ENCODE results near the gene NAPB. TPM values are rescaled to one million over a fixed set of nuclear protein-coding genes. Genes with fewer than 3 reads are reported as not detected.
"Not testable (repeated sequence)": the region's sequence is repeated elsewhere in the genome, so short reads cannot be mapped to it uniquely, and the experiment has no call there.

The NAPB gene
- 4.7 and 5.8 TPM in 2 replicates for total RNA-seq

- DNase-seq (ENCODE audit: low read depth in 2 of 2) = peak; percentile 82 to 94
Measured at GRCh38 chr20:23420943-23421931, at the start of gene NAPB. NAPB (minus strand) TSS chr20:23421488; CDS start chr20:23421402, 86 bp downstream.

- not testable (repeated sequence) for DNase-seq (ENCODE audit: low read depth in 2 of 2)
Measured at GRCh38 chr20:23466961-23467360, 45.7 kb upstream of the NAPB start.

DNA sequence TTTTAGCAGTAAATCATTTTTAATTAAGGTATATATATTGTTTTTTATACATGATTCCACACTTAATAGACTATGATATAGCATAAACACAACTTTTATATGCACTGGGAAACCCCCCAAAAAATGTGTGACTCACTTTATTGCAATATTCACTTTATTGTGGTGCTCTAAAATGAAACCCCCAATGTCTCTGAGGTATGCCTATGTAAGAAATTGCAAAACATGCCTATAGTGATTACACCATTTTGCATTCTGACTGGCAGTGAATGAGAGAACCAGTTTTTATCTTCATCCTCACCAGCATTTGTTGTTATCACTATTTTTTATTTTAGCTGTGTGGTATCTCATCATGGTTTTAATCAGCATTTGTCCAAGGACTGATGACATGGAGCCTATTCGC, 39.9 kb upstream of the NAPB start:
- no peak for DNase-seq (ENCODE audit: low read depth in 2 of 2)

- DNase-seq (ENCODE audit: low read depth in 2 of 2) = no peak
Measured at GRCh38 chr20:23459461-23460150, 38.3 kb upstream of the NAPB start.

DNA sequence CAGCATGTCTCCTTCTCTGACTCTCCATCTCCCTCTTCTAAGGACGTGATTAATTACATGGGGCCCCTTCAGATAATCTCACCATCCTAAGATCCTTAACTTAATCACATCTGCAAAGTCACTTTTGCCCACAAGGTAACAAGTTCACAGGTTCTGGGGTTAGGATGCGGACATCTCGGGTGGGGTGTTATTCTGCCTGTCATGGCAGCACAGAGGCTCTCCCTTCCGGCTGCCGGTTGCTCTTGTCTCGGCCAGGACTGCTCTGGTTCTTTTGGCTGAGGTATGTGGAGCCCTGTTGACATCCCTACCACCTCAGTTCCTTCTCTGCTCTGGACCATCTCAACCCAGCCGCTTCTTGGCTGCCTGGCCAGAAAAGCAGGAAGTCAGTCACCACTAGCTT, 35.6 kb upstream of the NAPB start:
- no peak for DNase-seq (ENCODE audit: low read depth in 2 of 2)

DNA sequence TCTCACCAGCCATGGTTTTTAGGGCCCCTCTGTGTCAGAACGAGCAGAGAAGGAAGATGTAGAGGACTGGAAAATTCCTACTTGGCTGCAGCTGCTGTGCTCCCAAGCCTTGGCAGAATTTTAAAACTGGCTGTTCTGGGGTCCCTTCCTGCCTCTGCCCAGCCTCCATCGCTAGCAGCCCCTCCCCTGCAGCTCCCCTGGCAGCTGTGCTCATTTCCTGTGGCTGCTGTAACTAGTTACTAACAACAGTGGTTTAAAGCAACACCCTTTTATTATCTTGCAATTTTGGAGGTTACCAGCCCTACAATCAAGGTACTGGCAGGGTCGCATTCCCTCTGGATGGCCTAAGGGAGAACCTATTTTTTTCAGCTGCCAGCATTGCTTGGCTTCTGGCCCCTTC, 35.1 kb upstream of the NAPB start:
- no peak for DNase-seq (ENCODE audit: low read depth in 2 of 2)

GRCh38 chr20:23455639-23456038, 34.4 kb upstream of the NAPB start:
- DNase-seq (ENCODE audit: low read depth in 2 of 2) = no peak

DNA sequence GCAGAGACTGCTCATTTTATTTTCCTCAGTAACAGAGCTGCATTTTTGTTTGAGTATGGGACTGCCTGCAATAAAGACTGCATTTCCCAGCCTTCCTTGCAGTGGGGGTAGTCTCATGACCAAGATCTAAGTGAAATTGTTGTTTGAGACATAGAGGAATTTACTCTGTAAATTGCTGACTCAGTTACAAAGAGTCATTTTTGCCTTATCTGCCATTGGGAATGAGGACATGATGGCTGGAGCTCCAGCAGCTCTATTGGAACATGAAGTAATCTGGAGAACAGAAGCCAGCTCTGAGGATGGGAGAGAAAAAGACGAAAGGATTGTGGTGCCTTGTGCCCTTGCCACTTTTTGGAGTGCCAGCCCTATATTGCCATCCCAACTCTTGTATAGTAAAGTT, 33.5 kb upstream of the NAPB start:
- no peak for DNase-seq (ENCODE audit: low read depth in 2 of 2)

GRCh38 chr20:23453549-23454543, 32.6 kb upstream of the NAPB start:
- DNase-seq (ENCODE audit: low read depth in 2 of 2) = no peak

DNA sequence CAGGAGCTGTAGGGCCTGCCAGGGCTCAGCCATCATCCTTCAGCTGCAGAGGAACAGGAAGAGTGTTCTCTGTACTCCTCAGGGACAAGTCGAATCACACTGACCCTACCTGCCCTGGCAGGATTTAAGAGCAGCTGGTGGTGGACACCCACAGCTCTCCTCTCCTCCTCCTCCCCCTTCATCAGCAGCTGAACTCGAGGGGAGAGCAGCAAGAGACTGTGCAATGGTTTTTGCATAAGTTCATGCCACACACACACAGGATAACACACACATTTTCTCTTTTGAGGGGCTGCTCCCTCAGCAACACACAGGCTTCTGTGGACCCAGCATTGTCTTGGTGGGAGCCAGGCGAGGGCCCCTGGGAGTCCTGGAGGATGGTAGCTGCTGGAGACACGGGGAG, 31.5 kb upstream of the NAPB start, which contains the start of gene CST11:
TSS of gene CST11 (minus strand) at position 101 of the 400 bp plus-strand sequence. CDS start at position 36, 65 bp downstream.
- DNase-seq (ENCODE audit: low read depth in 2 of 2) = no peak

DNA sequence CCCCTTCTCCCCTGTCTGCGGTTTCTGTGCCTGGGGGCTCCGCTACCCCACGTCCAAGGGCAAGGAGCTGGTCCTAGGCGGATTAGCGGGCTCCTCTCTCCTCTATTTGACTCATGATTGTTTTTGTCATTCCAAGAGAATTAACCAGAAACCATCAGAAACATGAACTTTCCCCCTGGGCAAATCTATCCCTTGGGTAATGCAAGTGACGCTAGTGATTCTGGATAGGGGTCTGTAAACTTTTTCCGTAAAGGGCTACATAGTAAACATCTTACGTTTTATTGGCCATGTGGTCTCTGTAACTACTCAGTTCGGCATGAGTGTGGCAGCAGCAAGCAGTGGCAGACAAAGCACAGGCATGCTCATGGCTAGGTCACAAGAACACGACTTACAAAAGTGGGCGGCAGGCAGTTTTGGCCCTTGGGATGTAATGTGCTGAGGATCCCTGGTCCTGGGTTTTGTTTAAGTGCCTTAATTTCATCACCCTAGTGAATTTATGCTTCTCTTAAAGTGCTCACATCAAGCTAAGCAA, 30.7 kb upstream of the NAPB start:
- no peak for DNase-seq (ENCODE audit: low read depth in 2 of 2)

- DNase-seq (ENCODE audit: low read depth in 2 of 2) = no peak
Measured at GRCh38 chr20:23450877-23451276, 29.6 kb upstream of the NAPB start.

DNA sequence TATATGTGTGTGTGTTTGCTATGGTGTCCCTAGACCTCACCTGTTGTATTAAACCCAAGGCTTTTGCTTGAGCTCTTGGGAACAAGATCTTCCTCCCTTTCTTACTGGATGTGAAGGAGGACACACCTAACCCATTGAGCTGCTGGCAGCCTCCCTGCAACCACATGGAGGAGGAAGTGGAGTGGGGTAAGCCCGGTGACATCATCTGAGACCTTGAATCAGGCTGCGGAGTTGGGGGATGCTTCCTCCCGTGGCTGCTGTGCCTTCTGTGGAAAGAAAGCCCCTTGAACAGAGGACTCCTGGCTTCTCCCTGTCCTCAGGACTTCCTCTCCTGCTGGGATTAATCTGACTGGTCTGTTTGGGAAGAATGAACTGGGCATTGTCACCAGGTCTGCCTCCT, 28.1 kb upstream of the NAPB start:
- DNase-seq (ENCODE audit: low read depth in 2 of 2) = no peak

DNA sequence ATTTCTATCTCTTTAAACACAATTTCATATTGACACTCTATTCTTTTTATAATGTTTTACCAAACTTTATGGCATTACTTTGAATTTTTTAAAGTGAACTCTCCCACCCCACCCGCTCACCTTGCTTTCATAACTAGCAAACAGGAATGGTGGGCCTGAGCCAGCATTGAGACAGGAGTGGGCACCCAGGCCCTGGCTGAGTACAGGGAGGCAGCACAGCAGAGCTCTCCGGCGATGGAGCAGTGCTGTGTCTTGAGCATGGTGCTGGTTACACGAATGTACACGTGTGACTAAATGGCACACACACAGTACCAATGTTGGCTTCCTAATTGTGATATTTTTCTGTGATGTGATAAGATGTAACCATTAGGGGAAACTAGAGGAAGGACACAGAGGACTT, 26.9 kb upstream of the NAPB start:
- DNase-seq (ENCODE audit: low read depth in 2 of 2) = no peak

- DNase-seq (ENCODE audit: low read depth in 2 of 2) = peak; percentile 49 to 70
Measured at GRCh38 chr20:23446505-23446904, 25.2 kb upstream of the NAPB start.

DNA sequence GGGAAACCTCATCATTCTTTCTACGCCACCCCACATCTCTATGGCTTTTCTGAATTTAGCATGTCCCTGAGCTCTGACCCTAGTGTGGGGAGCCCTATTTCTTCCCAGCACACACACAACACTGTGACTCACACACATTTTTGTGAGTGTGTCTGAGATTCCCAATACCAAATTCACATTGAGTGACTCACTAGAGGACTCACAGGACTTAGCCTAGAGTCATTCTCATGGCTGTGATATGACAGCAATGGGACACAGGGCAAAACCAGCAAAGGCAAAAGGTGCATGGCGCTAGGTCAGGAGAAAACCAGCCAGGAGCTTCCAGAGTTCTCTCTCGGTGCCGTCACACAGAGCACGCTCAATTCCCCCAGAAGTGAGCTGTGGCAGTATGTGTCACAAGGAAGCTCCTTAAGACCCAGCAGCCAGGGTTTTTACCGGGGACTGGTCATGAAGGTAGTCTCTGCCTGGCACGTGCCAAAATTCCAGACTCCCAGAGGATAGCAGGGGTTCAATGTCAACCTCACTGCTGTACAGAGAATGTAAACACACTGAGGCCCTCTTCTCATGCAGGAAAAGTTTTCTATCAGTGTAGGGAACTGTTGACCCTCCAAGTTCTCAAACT, 24.4 kb upstream of the NAPB start:
- no peak for DNase-seq (ENCODE audit: low read depth in 2 of 2)

DNA sequence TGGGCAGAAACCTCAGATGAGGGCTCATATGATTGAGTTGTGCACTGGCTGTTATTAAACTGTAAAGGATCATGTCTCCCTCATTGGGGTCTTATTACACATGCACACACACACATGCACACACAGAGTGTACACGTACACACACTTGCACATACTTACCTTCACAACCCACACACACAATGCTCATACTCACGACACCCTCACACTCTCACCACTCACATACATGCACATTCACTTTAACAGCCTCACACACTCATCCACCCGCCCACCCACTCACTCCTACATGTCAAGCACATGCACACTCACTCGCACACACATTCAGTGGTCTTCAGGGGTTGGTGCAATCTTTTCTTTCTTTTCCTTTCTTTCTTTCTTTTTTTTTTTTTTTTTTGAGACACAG, 23.6 kb upstream of the NAPB start:
- no peak for DNase-seq (ENCODE audit: low read depth in 2 of 2)

GRCh38 chr20:23442436-23442835, 21.1 kb upstream of the NAPB start:
- DNase-seq (ENCODE audit: low read depth in 2 of 2) = no peak

GRCh38 chr20:23441850-23442313, 20.6 kb upstream of the NAPB start:
- DNase-seq (ENCODE audit: low read depth in 2 of 2) = peak; percentile 29 to 68

GRCh38 chr20:23440004-23440403, 18.7 kb upstream of the NAPB start:
- no peak for DNase-seq (ENCODE audit: low read depth in 2 of 2)

Measured in dermis microvascular lymphatic vessel endothelial cell (primary cell).